ENCODE results near the gene TTYH2. TPM values are rescaled to one million over a fixed set of nuclear protein-coding genes. Genes with fewer than 3 reads are reported as not detected.

Gene TTYH2
- polyA plus RNA-seq, 3 donors = 12.3 to 57.4 (median 18.7) TPM

DNA sequence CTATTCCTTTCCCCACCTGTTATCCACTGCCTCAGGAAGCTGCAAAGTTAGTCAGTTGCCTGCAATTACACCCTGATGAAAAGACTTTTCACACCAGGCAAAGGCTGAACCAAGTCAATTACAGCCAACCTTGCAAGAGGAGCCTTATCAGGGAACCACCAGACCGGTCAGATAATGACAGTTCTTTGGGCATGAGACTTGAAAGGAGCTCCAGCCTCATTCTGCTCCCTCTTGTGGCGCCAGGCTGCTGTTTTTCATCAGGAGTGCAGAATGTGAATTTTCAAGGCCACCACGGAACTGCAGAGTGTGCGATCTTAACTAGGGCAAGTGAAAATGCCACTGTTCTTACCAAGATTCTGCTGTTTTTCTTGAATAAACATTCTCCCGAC, 83.2 kb downstream of the TTYH2 start:
- Mint-ChIP-seq H3K4me1 (peaks cover 3% of the 10 kb centered on the region), H3K27me3 (ENCODE audit: low read depth in 3 of 3) (peaks cover 1 to 19% (median 8%) of the 10 kb centered on the region in 3 donors), H3K4me3 (no peak overlapping the region), H3K27ac (peak overlapping the region in 1 of 7 donors; percentile 1), H3K9me3 (peaks cover 0 to 3% (median 0%) of the 10 kb centered on the region in 7 donors), H3K36me3 (no peaks in the 10 kb centered on the region)
- no peaks in the 10 kb centered on the region for H3K79me2 ChIP-seq (ENCODE audit: insufficient read depth, low read length)
- no peak overlapping the region for H3K4me3 ChIP-seq (replicated peaks in 1 of 3; ENCODE audit: low read depth in 2 of 3, low read length in 3 of 3)
- no peak overlapping the region for H3K9ac ChIP-seq (ENCODE audit: insufficient read depth, low read length, poor library complexity, severe bottlenecking)
- no peaks in the 10 kb centered on the region for H4K20me1 ChIP-seq (ENCODE audit: insufficient read depth, low read length)
- no peaks in the 10 kb centered on the region for H3K4me1 ChIP-seq (ENCODE audit: control insufficient read depth in 1 of 2, insufficient read depth in 2 of 2, low read length in 2 of 2)
- no peaks in the 10 kb centered on the region for H3K36me3 ChIP-seq (replicated peaks in 1 of 2; ENCODE audit: control insufficient read depth in 1 of 2, insufficient read depth in 2 of 2, low read length in 2 of 2)
- intact Hi-C loops (cut with micrococcal nuclease) = loop anchor here (5.0 kb wide), 1 partner anchor 84 kb away; the partner anchor contains the start of gene TTYH2 (in 2 of the 2)
- DNase-seq = peak; percentile 31 to 47 (median 38)
- 0% methylated on average over 4 of the region's 5 CpGs for WGBS (ENCODE audit: insufficient coverage)
- H3K27me3 ChIP-seq (ENCODE audit: control insufficient read depth in 2 of 2, insufficient read depth in 2 of 2, low read length in 2 of 2) = no peaks in the 10 kb centered on the region
- H2AFZ ChIP-seq (ENCODE audit: insufficient read depth, low read depth, low read length, poor library complexity, severe bottlenecking) = no peak overlapping the region
- TF ChIP-seq, protein P1, sequence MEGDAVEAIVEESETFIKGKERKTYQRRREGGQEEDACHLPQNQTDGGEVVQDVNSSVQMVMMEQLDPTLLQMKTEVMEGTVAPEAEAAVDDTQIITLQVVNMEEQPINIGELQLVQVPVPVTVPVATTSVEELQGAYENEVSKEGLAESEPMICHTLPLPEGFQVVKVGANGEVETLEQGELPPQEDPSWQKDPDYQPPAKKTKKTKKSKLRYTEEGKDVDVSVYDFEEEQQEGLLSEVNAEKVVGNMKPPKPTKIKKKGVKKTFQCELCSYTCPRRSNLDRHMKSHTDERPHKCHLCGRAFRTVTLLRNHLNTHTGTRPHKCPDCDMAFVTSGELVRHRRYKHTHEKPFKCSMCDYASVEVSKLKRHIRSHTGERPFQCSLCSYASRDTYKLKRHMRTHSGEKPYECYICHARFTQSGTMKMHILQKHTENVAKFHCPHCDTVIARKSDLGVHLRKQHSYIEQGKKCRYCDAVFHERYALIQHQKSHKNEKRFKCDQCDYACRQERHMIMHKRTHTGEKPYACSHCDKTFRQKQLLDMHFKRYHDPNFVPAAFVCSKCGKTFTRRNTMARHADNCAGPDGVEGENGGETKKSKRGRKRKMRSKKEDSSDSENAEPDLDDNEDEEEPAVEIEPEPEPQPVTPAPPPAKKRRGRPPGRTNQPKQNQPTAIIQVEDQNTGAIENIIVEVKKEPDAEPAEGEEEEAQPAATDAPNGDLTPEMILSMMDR (IDR thresholded peaks at IDR 0.05) = peak; percentile 61
- H3K4me2 ChIP-seq (replicated peaks; ENCODE audit: extremely low read depth, low read length, poor library complexity, severe bottlenecking) = no peak overlapping the region
- no peak overlapping the region for H3K27ac ChIP-seq (ENCODE audit: low read depth in 1 of 2, low read length in 2 of 2)
- H3K9me3 ChIP-seq (replicated peaks in 1 of 2; ENCODE audit: control insufficient read depth in 1 of 2, insufficient read depth in 1 of 2, low read length in 2 of 2) = no peaks in the 10 kb centered on the region

DNA sequence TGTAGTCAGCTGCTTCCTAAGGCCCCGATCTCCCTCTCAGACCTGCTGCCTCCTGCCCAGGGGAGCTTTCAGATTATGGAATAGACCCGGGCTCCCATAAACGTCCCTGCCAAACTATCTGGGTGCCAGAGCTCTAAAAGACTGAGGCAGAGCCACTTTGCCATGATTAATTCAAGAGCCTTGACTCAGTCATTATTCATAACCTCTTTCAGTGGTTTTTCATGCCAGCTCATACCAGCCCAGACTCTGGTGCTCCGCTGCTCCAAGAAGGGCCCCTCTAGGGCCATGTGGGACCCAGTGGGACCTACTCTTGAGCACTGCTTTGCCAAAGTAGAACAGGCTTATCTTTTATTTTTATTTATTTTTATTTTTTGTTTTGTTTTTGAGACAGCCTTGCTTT, 84.6 kb downstream of the TTYH2 start:
- no peaks in the 10 kb centered on the region for H3K9me3 ChIP-seq (replicated peaks in 1 of 2; ENCODE audit: control insufficient read depth in 1 of 2, insufficient read depth in 1 of 2, low read length in 2 of 2)
- H2AFZ ChIP-seq (ENCODE audit: insufficient read depth, low read depth, low read length, poor library complexity, severe bottlenecking) = no peak overlapping the region
- no peak overlapping the region for H3K4me3 Mint-ChIP-seq
- no peaks in the 10 kb centered on the region for H3K4me1 ChIP-seq (ENCODE audit: control insufficient read depth in 1 of 2, insufficient read depth in 2 of 2, low read length in 2 of 2)
- no peaks in the 10 kb centered on the region for H3K27me3 ChIP-seq (ENCODE audit: control insufficient read depth in 2 of 2, insufficient read depth in 2 of 2, low read length in 2 of 2)
- no peaks in the 10 kb centered on the region for H3K79me2 ChIP-seq (ENCODE audit: insufficient read depth, low read length)
- H3K9me3 Mint-ChIP-seq = peaks cover 0 to 5% (median 0%) of the 10 kb centered on the region in 7 donors
- no peak overlapping the region for H3K27ac ChIP-seq (ENCODE audit: low read depth in 1 of 2, low read length in 2 of 2)
- H3K4me3 ChIP-seq (replicated peaks in 1 of 3; ENCODE audit: low read depth in 2 of 3, low read length in 3 of 3) = no peak overlapping the region
- H3K4me1 Mint-ChIP-seq = peaks cover 3% of the 10 kb centered on the region
- H4K20me1 ChIP-seq (ENCODE audit: insufficient read depth, low read length) = no peaks in the 10 kb centered on the region
- H3K36me3 Mint-ChIP-seq = no peaks in the 10 kb centered on the region
- TF ChIP-seq, protein P1 (IDR thresholded peaks at IDR 0.05) = no peak
- no peak overlapping the region for H3K9ac ChIP-seq (ENCODE audit: insufficient read depth, low read length, poor library complexity, severe bottlenecking)
- H3K27me3 Mint-ChIP-seq (ENCODE audit: low read depth in 3 of 3) = peaks cover 1 to 19% (median 8%) of the 10 kb centered on the region in 3 donors
- no peak overlapping the region for H3K27ac Mint-ChIP-seq
- WGBS (ENCODE audit: insufficient coverage) = 90% methylated on average over 3 of the region's 4 CpGs
- DNase-seq = no peak
- H3K4me2 ChIP-seq (replicated peaks; ENCODE audit: extremely low read depth, low read length, poor library complexity, severe bottlenecking) = no peak overlapping the region
- intact Hi-C loops (cut with micrococcal nuclease) = loop anchor here (5.0 kb wide), 1 partner anchor 86 kb away; the partner anchor contains the start of gene TTYH2 (in 2 of the 2)
- no peaks in the 10 kb centered on the region for H3K36me3 ChIP-seq (replicated peaks in 1 of 2; ENCODE audit: control insufficient read depth in 1 of 2, insufficient read depth in 2 of 2, low read length in 2 of 2)
